HEK293T (cell line): Measurements from ENCODE around the gene SUCLA2.
"Not testable (repeated sequence)": the region's sequence is repeated elsewhere in the genome, so short reads cannot be mapped to it uniquely, and the experiment has no call there.

Source experiments
- CTCF ChIA-PET: fragments of 350-600 bp; formaldehyde crosslinking; extraction: SDS; loops from one replicate; lab custom pipeline; 2021; ENCODE audit warnings: antibody characterized with exemption, inconsistent platforms; lab: Yijun Ruan, JAX
- POLR2A ChIA-PET: fragments of 350-600 bp; formaldehyde crosslinking; extraction: SDS; loops from one replicate; lab custom pipeline; 2020; ENCODE audit warnings: antibody characterized with exemption, inconsistent platforms; lab: Yijun Ruan, JAX
- DNase-seq: peaks from one replicate; pipeline ENCODE4 v3.0.0; 2012; ENCODE audit warnings: mixed read lengths; ENCODE audit errors: extremely low spot score
- ARNT ChIP-seq: fragments of 450-650 bp; IDR thresholded peaks from 2 replicates; pipeline ENCODE4 v1.6.1; 2017; ENCODE audit warnings: mild to moderate bottlenecking
- BHLHE40 ChIP-seq: fragments of 450-650 bp; IDR thresholded peaks from 2 replicates; pipeline ENCODE4 v1.6.1; 2016; ENCODE audit warnings: mild to moderate bottlenecking, moderate library complexity, borderline replicate concordance
- CTBP1 ChIP-seq: fragments of 450-650 bp; IDR thresholded peaks from 2 replicates; pipeline ENCODE4 v1.6.1; 2016; ENCODE audit warnings: borderline replicate concordance
- ELF4 ChIP-seq: fragments of 450-650 bp; IDR thresholded peaks from 2 replicates; pipeline ENCODE4 v1.6.1; 2017; ENCODE audit warnings: antibody characterized with exemption
- FOXA1 ChIP-seq: fragments of 450-650 bp; IDR thresholded peaks from 2 replicates; pipeline ENCODE4 v1.6.1; 2016; ENCODE audit warnings: mild to moderate bottlenecking
- FOXK2 ChIP-seq: fragments of 450-650 bp; IDR thresholded peaks from 2 replicates; pipeline ENCODE4 v1.6.1; 2016; ENCODE audit warnings: mild to moderate bottlenecking
- FOXM1 ChIP-seq: fragments of 450-650 bp; IDR thresholded peaks from 2 replicates; pipeline ENCODE4 v1.6.1; 2017; ENCODE audit warnings: mild to moderate bottlenecking, borderline replicate concordance
- HDGF ChIP-seq: fragments of 450-650 bp; IDR thresholded peaks from 2 replicates; pipeline ENCODE4 v1.6.1; 2017; ENCODE audit warnings: antibody characterized with exemption, borderline replicate concordance
- L3MBTL2 ChIP-seq: fragments of 450-650 bp; conservative IDR thresholded peaks from 2 replicates; pipeline ENCODE4 v1.6.1; 2016; ENCODE audit warnings: mild to moderate bottlenecking
- LEF1 ChIP-seq: fragments of 450-650 bp; IDR thresholded peaks from 2 replicates; pipeline ENCODE4 v1.6.1; 2017; ENCODE audit warnings: mild to moderate bottlenecking, borderline replicate concordance
- NFRKB ChIP-seq: fragments of 450-650 bp; IDR thresholded peaks from 2 replicates; pipeline ENCODE4 v1.6.1; 2016; ENCODE audit warnings: mild to moderate bottlenecking, moderate library complexity
- PKNOX1 ChIP-seq: fragments of 450-650 bp; IDR thresholded peaks from 2 replicates; pipeline ENCODE4 v1.6.1; 2016
- SP1 ChIP-seq: fragments of 450-650 bp; IDR thresholded peaks from 2 replicates; pipeline ENCODE4 v1.6.1; 2017
- SUZ12 ChIP-seq: fragments of 450-650 bp; IDR thresholded peaks from 2 replicates; pipeline ENCODE4 v1.6.1; 2016; ENCODE audit warnings: mild to moderate bottlenecking
- TARDBP ChIP-seq: fragments of 450-650 bp; IDR thresholded peaks from 2 replicates; pipeline ENCODE4 v1.6.1; 2016
- ZNF384 ChIP-seq: fragments of 450-650 bp; IDR thresholded peaks from 2 replicates; pipeline ENCODE4 v1.6.1; 2016

The SUCLA2 gene

GRCh38 chr13:48001999-48002398 is 926 bp upstream of the SUCLA2 start:
- TF ChIP-seq PKNOX1 = peak; percentile 88
- TF ChIP-seq L3MBTL2 = 0 out of 2 replicates have a peak, but pooled peaks have one; percentile 9
- CTCF ChIA-PET, DNase-seq: not testable (repeated sequence)
- POLR2A ChIA-PET = interaction anchor here (2.5 kb wide), 1 partner anchor 35 kb away, joined by 14 read pairs; the partner anchor contains the start of gene NUDT15

GRCh38 chr13:48000559-48001113 is 437 bp downstream of the SUCLA2 start:
- ChIA-PET CTCF (no interaction called here), POLR2A (interaction anchor here (0.8 to 2.5 kb wide), 3 partner anchors 12 to 36 kb away, joined by 3 to 14 read pairs (median 3); partner anchors contain the start of gene NUDT15)
- no peak for TF ChIP-seq ARNT
- peak; percentile 25 for DNase-seq

DNA sequence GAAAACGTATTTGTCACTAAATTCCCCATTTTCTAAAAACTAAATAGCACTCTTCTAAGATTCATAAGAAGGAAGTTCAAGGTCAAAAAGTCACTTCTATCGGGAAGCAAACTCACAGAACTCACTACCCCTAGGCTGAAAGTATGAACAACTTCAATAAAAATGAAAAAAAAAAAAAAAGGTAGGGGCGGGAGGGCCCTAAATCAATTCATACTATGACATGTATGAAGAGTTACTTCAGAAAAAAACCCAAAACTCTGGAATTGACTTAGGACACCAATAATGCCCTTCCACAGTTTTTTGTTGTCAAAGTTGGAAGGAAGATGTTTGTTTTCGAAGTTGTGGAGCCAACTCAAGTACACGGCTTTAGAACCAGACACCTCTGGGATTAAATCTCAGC is 1.1 kb downstream of the SUCLA2 start:
- CTCF ChIA-PET = no interaction called here
- peak; percentile 72 for TF ChIP-seq ZNF384
- no peak for TF ChIP-seq FOXA1
- TF ChIP-seq PKNOX1 = peak; percentile 56
- DNase-seq = no peak
- POLR2A ChIA-PET = no interaction called here

GRCh38 chr13:47997384-47997783 is 3.7 kb downstream of the SUCLA2 start:
- ChIA-PET POLR2A (no interaction called here), CTCF (interaction anchor here (1.9 kb wide), 1 partner anchor 41 kb away, joined by 4 read pairs; no protein-coding TSS in a partner anchor)

DNA sequence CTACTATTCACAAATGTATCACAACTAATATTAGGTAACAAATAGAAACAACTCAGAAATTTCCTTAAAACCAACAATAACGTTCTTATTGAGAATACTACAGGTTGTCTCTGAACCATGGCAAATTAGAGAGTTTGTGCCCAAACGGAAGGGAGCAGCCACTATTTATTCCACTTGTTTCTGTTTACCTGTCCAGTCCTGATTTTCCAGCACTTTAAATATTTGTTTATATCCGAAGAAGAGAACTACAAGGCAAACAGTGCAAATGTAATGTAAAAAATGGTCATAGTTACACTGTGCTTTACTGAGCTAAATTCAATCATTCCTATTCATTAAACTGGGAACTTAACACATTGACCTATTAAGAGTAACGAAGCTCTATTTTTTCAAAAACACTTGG is 9.2 kb downstream of the SUCLA2 start:
- CTCF ChIA-PET = no interaction called here
- TF ChIP-seq LEF1 (no peak), PKNOX1 (no peak), ZNF384 (no peak), FOXM1 (no peak), NFRKB (no peak), SUZ12 (no peak)
- POLR2A ChIA-PET = no interaction called here
- DNase-seq = no peak

More at GRCh38 chr13:47997384-47997783, 3.7 kb downstream of the SUCLA2 start:
- TF ChIP-seq L3MBTL2 (no peak), FOXM1 (no peak), TARDBP (no peak), BHLHE40 (no peak), SP1 (no peak), PKNOX1 (no peak), CTBP1 (no peak), NFRKB (no peak), FOXA1 (no peak), LEF1 (no peak), HDGF (no peak), ELF4 (no peak), SUZ12 (no peak), FOXK2 (no peak), ZNF384 (no peak), ARNT (no peak)
- no peak for DNase-seq

- POLR2A ChIA-PET = no interaction called here
- no peak for DNase-seq
- CTCF ChIA-PET = no interaction called here
- TF ChIP-seq NFRKB (no peak), SUZ12 (no peak), ZNF384 (no peak), SP1 (no peak), FOXK2 (no peak), ELF4 (no peak), PKNOX1 (no peak), L3MBTL2 (no peak), FOXA1 (no peak), CTBP1 (no peak), TARDBP (no peak), BHLHE40 (no peak), LEF1 (no peak)
These were observed 10.1 kb downstream of the SUCLA2 start for GRCh38 chr13:47990920-47991466.
